HG02678 (cell line): ENCODE data around the gene UCK1.

Source experiments
- ATAC-seq: cut with Tn5 transposase; IDR thresholded peaks from one replicate; pipeline ENCODE4 v1.9.1; 2021; ENCODE audit warnings: mild to moderate bottlenecking, moderate library complexity; ENCODE audit not compliant: unreplicated experiment

The UCK1 gene

GRCh38 chr9:131499254-131499767, 31.8 kb downstream of the UCK1 start:
- ATAC-seq: no peak

- ATAC-seq: no peak
Observed at GRCh38 chr9:131496844-131497405, 34.1 kb downstream of the UCK1 start.

GRCh38 chr9:131495785-131496184, 35.3 kb downstream of the UCK1 start:
- no peak for ATAC-seq

GRCh38 chr9:131494296-131494870, 36.7 kb downstream of the UCK1 start:
- ATAC-seq: no peak

GRCh38 chr9:131492070-131492469, 39.0 kb downstream of the UCK1 start:
- ATAC-seq: no peak

- ATAC-seq: no peak
Observed at GRCh38 chr9:131491001-131491710, 39.9 kb downstream of the UCK1 start.

GRCh38 chr9:131490514-131490913, 40.5 kb downstream of the UCK1 start:
- no peak for ATAC-seq

- ATAC-seq: no peak
Observed at GRCh38 chr9:131487621-131488031, 43.4 kb downstream of the UCK1 start.

GRCh38 chr9:131487001-131487400, 44.1 kb downstream of the UCK1 start:
- no peak for ATAC-seq

GRCh38 chr9:131485728-131486422, 45.2 kb downstream of the UCK1 start:
- ATAC-seq: no peak

- no peak for ATAC-seq
Observed at GRCh38 chr9:131485206-131485605, 45.9 kb downstream of the UCK1 start.

- ATAC-seq: no peak
Observed at GRCh38 chr9:131484560-131485185, 46.4 kb downstream of the UCK1 start.

GRCh38 chr9:131484051-131484445, 47.0 kb downstream of the UCK1 start:
- ATAC-seq: no peak

GRCh38 chr9:131483319-131484050, 47.6 kb downstream of the UCK1 start:
- no peak for ATAC-seq

- no peak for ATAC-seq
Observed at GRCh38 chr9:131482343-131483006, 48.6 kb downstream of the UCK1 start.

- no peak for ATAC-seq
Observed at GRCh38 chr9:131481441-131482342, 49.4 kb downstream of the UCK1 start.

GRCh38 chr9:131480258-131480657, 50.8 kb downstream of the UCK1 start:
- ATAC-seq: no peak

GRCh38 chr9:131478911-131479310, 52.2 kb downstream of the UCK1 start:
- ATAC-seq: no peak

GRCh38 chr9:131478421-131478868, 52.6 kb downstream of the UCK1 start:
- no peak for ATAC-seq
